CD4-positive, alpha-beta T cell (primary cell): Measurements from ENCODE around the gene GPBP1. TPM values are rescaled to one million over a fixed set of nuclear protein-coding genes. Genes with fewer than 3 reads are reported as not detected.

Experiments used
- ATAC-seq: fragments of 200-7000 bp; cut with Tn5 transposase; one replicate; pipeline ENCODE4 v1.10.0; 2022; ENCODE audit warnings: mild to moderate bottlenecking; ENCODE audit not compliant: poor library complexity
- CTCF ChIA-PET: fragments of 350-600 bp; sonication (Branson Sonifier 250); formaldehyde crosslinking; loops from one replicate; lab custom pipeline; 2021; ENCODE audit warnings: antibody characterized with exemption, inconsistent platforms; lab: Charles Lee
- POLR2A ChIA-PET: fragments of 350-600 bp; sonication (Branson Sonifier 250); formaldehyde crosslinking; loops from one replicate; lab custom pipeline; 2021; ENCODE audit warnings: antibody characterized with exemption, inconsistent platforms; lab: Charles Lee
- DNase-seq, 14 experiments: peaks; one replicate each; pipeline ENCODE4 v3.0.0-alpha.2; 2013 to 2020; ENCODE audit warnings: mixed read lengths in 2 of 14
- H3K27ac ChIP-seq, 2 donors: one replicate each; pipeline versions ENCODE4 v1.5.1 to v1.7.0; 2013; ENCODE audit warnings: low read length in 2 of 2, low read depth in 1 of 2, mild to moderate bottlenecking in 1 of 2
- H3K27me3 ChIP-seq, 2 experiments: 1 replicate in 1 of 2; 2 replicates in 1 of 2; pipeline versions ENCODE4 v1.6.1 to v1.7.0; 2013; ENCODE audit warnings: low read length in 2 of 2, control low read depth in 1 of 2, mild to moderate bottlenecking in 1 of 2, moderate library complexity in 1 of 2; ENCODE audit not compliant: insufficient read depth in 2 of 2, control insufficient read depth in 1 of 2
- H3K36me3 ChIP-seq: one replicate; pipeline ENCODE4 v1.6.1; 2013; ENCODE audit warnings: low read length, control low read depth; ENCODE audit not compliant: insufficient read depth
- H3K4me1 ChIP-seq: one replicate; pipeline ENCODE4 v1.6.1; 2013; ENCODE audit warnings: low read length, control low read depth; ENCODE audit not compliant: insufficient read depth
- H3K4me3 ChIP-seq: one replicate; pipeline ENCODE4 v1.5.1; 2013; ENCODE audit warnings: mild to moderate bottlenecking, low read length, moderate library complexity
- H3K9me3 ChIP-seq, 2 experiments: 1 replicate in 1 of 2; 2 replicates in 1 of 2; pipeline versions ENCODE4 v1.6.1 to v1.7.0; 2013; ENCODE audit warnings: low read length in 2 of 2, mild to moderate bottlenecking in 2 of 2, control low read depth in 1 of 2, moderate library complexity in 1 of 2; ENCODE audit not compliant: control insufficient read depth in 1 of 2, insufficient read depth in 1 of 2
- H3K27ac Mint-ChIP-seq: one replicate; pipeline ENCODE4 v1.8.0; 2020; ENCODE audit warnings: mixed read lengths
- H3K27me3 Mint-ChIP-seq: one replicate; pipeline ENCODE4 v1.8.0; 2021; ENCODE audit warnings: mixed read lengths
- H3K36me3 Mint-ChIP-seq: one replicate; pipeline ENCODE4 v1.8.0; 2021; ENCODE audit warnings: low read depth, mixed read lengths
- H3K4me1 Mint-ChIP-seq: one replicate; pipeline ENCODE4 v1.8.0; 2021; ENCODE audit warnings: low read depth, mixed read lengths
- H3K4me3 Mint-ChIP-seq: one replicate; pipeline ENCODE4 v1.8.0; 2020; ENCODE audit warnings: mild to moderate bottlenecking, mixed read lengths
- H3K9me3 Mint-ChIP-seq: one replicate; pipeline ENCODE4 v1.8.0; 2020; ENCODE audit warnings: mixed read lengths
- intact Hi-C, 2 experiments: fragments of 100-400 bp; cut with DNase I in 1 of 2; cut with micrococcal nuclease in 1 of 2; formaldehyde crosslinking; loops; one replicate each; pipeline versions ENCODE4 v1.15.1 to v1.9.0; 2023 to 2025; cut with DNase I, micrococcal nuclease
- total RNA-seq, 174 experiments: library from RNA in 2 of 174; stranded (reverse) in 2 of 174; gene quantifications; one replicate each; pipeline ENCODE4 v1.2.3 and lab custom pipeline; 2021 to 2026
- TF ChIP-seq, protein P1 (sequence below): fragments of 200-600 bp; IDR thresholded peaks from one replicate; pipeline ENCODE4 v1.8.0; 2022; ENCODE audit warnings: antibody characterized with exemption, mild to moderate bottlenecking

Gene GPBP1
- total RNA-seq, 2 experiments from 2014 or later = 136 to 137 TPM

DNA sequence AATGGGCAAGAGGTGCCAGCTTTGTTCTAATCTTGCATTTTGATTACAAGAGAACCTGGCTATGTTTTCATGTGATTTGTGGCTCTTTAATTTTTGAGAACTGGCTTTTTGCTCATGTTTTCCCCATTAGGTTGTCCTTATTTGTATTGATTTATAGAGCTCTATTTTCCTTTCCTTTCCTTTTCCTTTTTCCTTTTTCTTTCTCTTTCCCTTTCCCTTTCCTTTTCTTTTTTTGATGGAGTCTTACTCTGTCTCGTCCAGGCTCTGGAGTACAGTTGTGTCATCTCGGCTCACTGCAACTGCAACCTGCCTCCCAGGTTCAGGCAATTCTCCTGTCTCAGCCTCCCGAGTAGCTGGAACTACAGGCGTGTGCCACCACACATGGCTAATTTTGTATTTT is 55.5 kb downstream of the GPBP1 start:
- ATAC-seq (no peak), DNase-seq (no peak)
- Histone ChIP-seq H3K4me1 (peaks cover 14% of the 10 kb centered on the region), H3K27me3 (no peaks in the 10 kb centered on the region), H3K4me3 (no peak overlapping the region), H3K27ac (no peak overlapping the region), H3K9me3 (no peaks in the 10 kb centered on the region), H3K36me3 (peaks cover 55% of the 10 kb centered on the region)
- Mint-ChIP-seq H3K9me3 (no peaks in the 10 kb centered on the region), H3K4me3 (no peak overlapping the region), H3K4me1 (peaks cover 56% of the 10 kb centered on the region), H3K27me3 (no peaks in the 10 kb centered on the region), H3K36me3 (peaks cover 72% of the 10 kb centered on the region), H3K27ac (no peak overlapping the region)
- POLR2A ChIA-PET = no interaction called here
- CTCF ChIA-PET = interaction anchor here (0.6 kb wide), 1 partner anchor 21 kb away, joined by 3 read pairs; no protein-coding TSS in a partner anchor
- intact Hi-C loops = no loop called here
- TF ChIP-seq, protein P1, sequence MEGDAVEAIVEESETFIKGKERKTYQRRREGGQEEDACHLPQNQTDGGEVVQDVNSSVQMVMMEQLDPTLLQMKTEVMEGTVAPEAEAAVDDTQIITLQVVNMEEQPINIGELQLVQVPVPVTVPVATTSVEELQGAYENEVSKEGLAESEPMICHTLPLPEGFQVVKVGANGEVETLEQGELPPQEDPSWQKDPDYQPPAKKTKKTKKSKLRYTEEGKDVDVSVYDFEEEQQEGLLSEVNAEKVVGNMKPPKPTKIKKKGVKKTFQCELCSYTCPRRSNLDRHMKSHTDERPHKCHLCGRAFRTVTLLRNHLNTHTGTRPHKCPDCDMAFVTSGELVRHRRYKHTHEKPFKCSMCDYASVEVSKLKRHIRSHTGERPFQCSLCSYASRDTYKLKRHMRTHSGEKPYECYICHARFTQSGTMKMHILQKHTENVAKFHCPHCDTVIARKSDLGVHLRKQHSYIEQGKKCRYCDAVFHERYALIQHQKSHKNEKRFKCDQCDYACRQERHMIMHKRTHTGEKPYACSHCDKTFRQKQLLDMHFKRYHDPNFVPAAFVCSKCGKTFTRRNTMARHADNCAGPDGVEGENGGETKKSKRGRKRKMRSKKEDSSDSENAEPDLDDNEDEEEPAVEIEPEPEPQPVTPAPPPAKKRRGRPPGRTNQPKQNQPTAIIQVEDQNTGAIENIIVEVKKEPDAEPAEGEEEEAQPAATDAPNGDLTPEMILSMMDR = no peak

DNA sequence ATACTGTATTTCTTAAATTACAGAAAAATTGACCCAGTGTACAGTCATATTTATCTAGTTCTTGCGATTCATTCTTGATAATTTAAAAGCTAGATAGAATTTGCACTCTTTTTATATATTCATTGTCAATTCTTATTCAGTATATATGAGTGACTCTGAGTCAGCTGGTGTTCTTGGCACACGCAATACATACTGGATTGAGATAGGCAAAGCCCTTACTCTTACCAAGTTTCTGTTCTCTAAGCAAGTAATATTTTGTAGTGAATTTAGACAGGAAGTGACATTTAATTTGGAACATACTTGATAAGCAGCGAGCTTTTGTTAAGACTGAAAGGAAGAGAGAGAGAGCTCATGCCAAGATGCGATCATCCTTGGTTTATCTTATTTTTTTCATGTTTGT is 57.7 kb downstream of the GPBP1 start:
- ChIA-PET CTCF (interaction anchor here (0.6 to 0.7 kb wide), 2 partner anchors 277 to 282 kb away, joined by 3 read pairs; no protein-coding TSS in a partner anchor), POLR2A (no interaction called here)
- Histone ChIP-seq H3K4me3 (no peak overlapping the region), H3K27ac (no peak overlapping the region), H3K4me1 (peaks cover 14% of the 10 kb centered on the region), H3K9me3 (no peaks in the 10 kb centered on the region), H3K27me3 (no peaks in the 10 kb centered on the region), H3K36me3 (peaks cover 46% of the 10 kb centered on the region)
- DNase-seq (no peak), ATAC-seq (no peak)
- H3K4me1 Mint-ChIP-seq = peaks cover 52% of the 10 kb centered on the region
- H3K27me3 Mint-ChIP-seq = no peaks in the 10 kb centered on the region
- H3K36me3 Mint-ChIP-seq = peaks cover 77% of the 10 kb centered on the region
- no peaks in the 10 kb centered on the region for H3K9me3 Mint-ChIP-seq
- no peak overlapping the region for H3K4me3 Mint-ChIP-seq
- peak overlapping the region; percentile 14 for H3K27ac Mint-ChIP-seq
- TF ChIP-seq, protein P1 = no peak
- intact Hi-C loops = no loop called here

DNA sequence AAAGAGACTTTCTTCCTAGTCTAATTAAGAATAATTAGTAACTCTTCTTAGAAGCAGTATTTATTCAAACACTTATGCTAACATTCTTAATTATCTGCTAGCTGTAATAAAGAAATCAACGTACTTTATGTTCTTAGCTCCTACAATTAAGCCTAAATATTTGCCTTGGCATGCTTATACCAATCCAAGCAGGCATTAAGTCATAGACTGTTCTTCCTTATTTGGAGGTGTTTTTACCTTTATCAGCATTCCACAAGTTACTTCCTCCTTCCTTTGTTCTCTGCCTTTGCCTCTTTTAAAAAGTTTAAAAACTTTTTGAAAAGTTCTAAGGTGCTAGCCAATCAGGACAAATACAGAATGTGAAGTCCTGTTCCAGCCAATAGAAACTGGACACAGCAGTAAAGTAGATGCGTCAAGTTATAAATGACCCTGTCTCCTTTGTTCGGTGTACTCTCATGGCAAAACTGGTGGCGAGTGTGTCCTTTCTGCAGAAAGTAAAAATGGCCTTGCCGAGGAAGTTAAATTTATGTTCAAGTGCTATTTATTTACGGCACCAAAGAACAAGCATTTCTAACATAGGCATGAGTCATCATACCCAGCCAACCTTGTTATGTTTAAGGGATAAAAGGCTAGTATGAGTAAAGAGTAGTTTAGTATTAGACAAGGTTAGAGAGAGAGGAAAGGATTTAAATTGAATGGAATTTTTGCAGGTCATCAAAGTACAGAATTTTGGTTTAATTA is 58.6 kb downstream of the GPBP1 start:
- TF ChIP-seq, protein P1 = no peak
- H3K4me1 Mint-ChIP-seq = peaks cover 58% of the 10 kb centered on the region
- DNase-seq (no peak), ATAC-seq (no peak)
- Histone ChIP-seq H3K27ac (no peak overlapping the region), H3K4me1 (peaks cover 7% of the 10 kb centered on the region), H3K4me3 (no peak overlapping the region), H3K36me3 (peaks cover 49% of the 10 kb centered on the region), H3K27me3 (no peaks in the 10 kb centered on the region), H3K9me3 (no peaks in the 10 kb centered on the region)
- POLR2A ChIA-PET = no interaction called here
- H3K36me3 Mint-ChIP-seq = peaks cover 84% of the 10 kb centered on the region
- H3K9me3 Mint-ChIP-seq = no peaks in the 10 kb centered on the region
- no peak overlapping the region for H3K4me3 Mint-ChIP-seq
- H3K27me3 Mint-ChIP-seq = no peaks in the 10 kb centered on the region
- CTCF ChIA-PET = interaction anchor here (0.6 to 0.7 kb wide), 2 partner anchors 278 to 283 kb away, joined by 3 read pairs; no protein-coding TSS in a partner anchor
- peak overlapping the region; percentile 14 for H3K27ac Mint-ChIP-seq
- intact Hi-C loops = no loop called here
